ENCODE results near the gene ROBO2.

The ROBO2 gene

DNA sequence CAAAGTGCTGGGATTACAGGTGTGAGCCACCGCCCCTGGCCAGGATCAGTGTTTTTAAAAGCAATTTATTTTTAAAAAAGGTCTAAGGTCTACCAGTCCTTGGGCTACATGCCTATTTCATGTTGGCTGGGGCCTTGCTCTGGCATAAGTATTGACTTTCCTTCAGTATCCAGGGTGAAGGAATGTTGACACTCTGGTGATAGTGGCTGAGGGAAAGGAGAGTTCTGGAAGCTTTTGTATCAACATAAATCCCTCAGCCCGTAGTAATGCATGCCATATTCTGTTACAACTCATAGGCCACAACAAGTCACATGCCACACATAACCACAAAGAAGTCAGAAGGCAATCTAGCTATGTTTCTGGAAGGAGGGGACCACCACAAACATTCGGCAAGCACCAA, 273.9 kb downstream of the ROBO2 start:
- DNase-seq (ENCODE audit: low spot score) = no peak

DNA sequence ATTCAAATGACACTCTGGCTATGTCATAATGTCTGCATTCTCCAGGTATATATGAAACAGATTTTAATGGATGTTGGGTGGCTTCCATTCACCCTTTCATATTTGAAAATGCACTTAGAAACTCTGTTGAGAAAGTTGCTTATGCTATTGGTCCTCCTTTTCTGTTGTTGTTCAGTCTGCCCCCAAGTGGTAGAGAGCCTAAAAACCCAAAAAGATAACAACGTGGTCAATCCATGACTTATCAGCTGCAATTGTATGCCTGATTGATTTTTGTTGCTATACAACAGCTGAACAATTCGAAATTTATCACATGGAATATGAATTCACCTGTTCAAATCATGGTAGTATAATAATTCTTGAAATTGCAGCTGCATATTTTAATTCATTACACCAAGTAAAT, 279.8 kb downstream of the ROBO2 start:
- in situ Hi-C loops (cut with MboI; ENCODE audit: low sequenced_read_pairs, unreplicated experiment) = no loop called here
- TF ChIP-seq, protein P1, sequence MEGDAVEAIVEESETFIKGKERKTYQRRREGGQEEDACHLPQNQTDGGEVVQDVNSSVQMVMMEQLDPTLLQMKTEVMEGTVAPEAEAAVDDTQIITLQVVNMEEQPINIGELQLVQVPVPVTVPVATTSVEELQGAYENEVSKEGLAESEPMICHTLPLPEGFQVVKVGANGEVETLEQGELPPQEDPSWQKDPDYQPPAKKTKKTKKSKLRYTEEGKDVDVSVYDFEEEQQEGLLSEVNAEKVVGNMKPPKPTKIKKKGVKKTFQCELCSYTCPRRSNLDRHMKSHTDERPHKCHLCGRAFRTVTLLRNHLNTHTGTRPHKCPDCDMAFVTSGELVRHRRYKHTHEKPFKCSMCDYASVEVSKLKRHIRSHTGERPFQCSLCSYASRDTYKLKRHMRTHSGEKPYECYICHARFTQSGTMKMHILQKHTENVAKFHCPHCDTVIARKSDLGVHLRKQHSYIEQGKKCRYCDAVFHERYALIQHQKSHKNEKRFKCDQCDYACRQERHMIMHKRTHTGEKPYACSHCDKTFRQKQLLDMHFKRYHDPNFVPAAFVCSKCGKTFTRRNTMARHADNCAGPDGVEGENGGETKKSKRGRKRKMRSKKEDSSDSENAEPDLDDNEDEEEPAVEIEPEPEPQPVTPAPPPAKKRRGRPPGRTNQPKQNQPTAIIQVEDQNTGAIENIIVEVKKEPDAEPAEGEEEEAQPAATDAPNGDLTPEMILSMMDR (IDR thresholded peaks at IDR 0.05; ENCODE audit: borderline replicate concordance, control extremely low read depth, extremely low read depth, insufficient read depth, missing control alignments) = no peak
- no peak for DNase-seq (ENCODE audit: low spot score)

More for the DNA sequence above, 273.9 kb downstream of the ROBO2 start:
- in situ Hi-C loops (cut with MboI; ENCODE audit: low sequenced_read_pairs, unreplicated experiment) = no loop called here
- TF ChIP-seq, protein P1 (IDR thresholded peaks at IDR 0.05; ENCODE audit: borderline replicate concordance, control extremely low read depth, extremely low read depth, insufficient read depth, missing control alignments) = no peak

DNA sequence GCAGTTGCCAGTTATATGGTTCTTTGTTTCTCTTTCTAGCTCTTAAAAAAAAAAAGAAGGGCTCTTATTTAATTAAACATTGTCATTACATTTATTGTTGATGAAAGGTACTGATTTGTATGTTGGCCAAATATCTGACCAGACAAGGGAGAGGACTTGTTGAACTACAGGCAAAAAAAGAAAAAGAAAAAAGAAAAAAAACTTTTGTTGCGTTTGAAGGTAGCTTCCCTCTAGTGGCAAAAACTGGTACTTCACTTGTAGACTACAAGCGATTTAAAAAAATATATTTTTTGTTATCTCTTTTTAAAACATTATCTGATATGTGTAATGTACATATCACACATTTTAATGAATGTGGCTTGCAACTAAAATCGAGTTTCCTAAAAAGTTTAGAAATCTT, 280.6 kb downstream of the ROBO2 start:
- no peak for DNase-seq (ENCODE audit: low spot score)
- TF ChIP-seq, protein P1 (IDR thresholded peaks at IDR 0.05; ENCODE audit: borderline replicate concordance, control extremely low read depth, extremely low read depth, insufficient read depth, missing control alignments) = peak; percentile 16
- in situ Hi-C loops (cut with MboI; ENCODE audit: low sequenced_read_pairs, unreplicated experiment) = no loop called here

DNA sequence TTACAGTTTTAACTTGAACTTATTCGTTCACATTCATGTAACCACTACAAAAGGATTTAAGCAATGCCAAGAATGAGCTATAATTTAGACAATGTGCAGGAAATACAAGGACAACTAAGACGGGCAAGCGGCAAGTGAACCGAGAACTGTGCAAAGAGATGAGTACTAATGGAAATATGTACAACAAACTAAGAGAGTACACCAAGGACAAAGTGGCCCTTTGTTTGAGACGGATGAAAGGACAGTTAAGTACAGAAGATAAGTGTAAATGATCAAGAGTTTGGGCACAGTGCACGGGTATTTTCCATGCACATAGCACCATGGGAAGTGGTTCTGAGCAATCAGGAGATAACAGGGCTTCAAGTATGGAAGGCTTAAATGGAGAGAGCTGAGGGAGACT, 281.7 kb downstream of the ROBO2 start:
- no peak for DNase-seq (ENCODE audit: low spot score)
- in situ Hi-C loops (cut with MboI; ENCODE audit: low sequenced_read_pairs, unreplicated experiment) = no loop called here
- TF ChIP-seq, protein P1 (IDR thresholded peaks at IDR 0.05; ENCODE audit: borderline replicate concordance, control extremely low read depth, extremely low read depth, insufficient read depth, missing control alignments) = no peak

DNA sequence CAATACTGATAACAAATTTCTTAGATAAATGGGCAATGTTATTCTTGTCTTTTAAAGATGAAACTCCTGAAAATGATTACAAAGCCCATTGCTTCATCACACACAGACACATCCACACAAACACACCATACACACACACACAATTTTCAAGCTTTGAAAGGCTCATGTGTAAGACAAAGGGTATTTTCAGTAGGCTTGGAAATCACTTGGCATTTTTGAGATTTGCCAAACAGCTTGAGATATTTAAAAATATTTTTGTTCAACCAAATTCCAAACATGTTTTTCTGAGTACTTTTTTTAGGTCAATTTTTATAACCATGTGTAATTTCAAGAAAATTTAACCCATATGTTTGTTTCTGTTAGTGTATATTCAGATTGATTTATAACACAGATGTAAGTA, 283.7 kb downstream of the ROBO2 start:
- in situ Hi-C loops (cut with MboI; ENCODE audit: low sequenced_read_pairs, unreplicated experiment) = no loop called here
- DNase-seq (ENCODE audit: low spot score) = no peak
- TF ChIP-seq, protein P1 (IDR thresholded peaks at IDR 0.05; ENCODE audit: borderline replicate concordance, control extremely low read depth, extremely low read depth, insufficient read depth, missing control alignments) = no peak

DNA sequence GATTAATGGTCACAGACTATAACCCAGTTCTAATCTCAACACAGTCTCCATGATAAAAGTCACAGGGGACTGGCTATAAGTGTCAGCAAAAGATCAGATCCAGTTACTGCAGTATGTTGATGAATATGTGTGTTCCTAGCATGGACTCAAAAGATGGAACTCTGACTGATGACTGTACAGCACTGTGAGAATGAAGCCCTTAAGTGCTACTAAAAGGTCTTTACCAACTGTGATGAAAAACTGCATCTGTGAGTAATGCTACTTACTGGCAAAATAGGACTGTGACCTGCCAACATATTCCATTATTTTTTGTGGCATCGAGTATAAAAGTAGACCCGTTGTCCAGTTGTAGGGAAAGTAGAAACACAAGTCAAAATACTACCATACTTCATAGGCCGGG, 284.2 kb downstream of the ROBO2 start:
- no peak for DNase-seq (ENCODE audit: low spot score)
- in situ Hi-C loops (cut with MboI; ENCODE audit: low sequenced_read_pairs, unreplicated experiment) = no loop called here
- TF ChIP-seq, protein P1 (IDR thresholded peaks at IDR 0.05; ENCODE audit: borderline replicate concordance, control extremely low read depth, extremely low read depth, insufficient read depth, missing control alignments) = no peak

DNA sequence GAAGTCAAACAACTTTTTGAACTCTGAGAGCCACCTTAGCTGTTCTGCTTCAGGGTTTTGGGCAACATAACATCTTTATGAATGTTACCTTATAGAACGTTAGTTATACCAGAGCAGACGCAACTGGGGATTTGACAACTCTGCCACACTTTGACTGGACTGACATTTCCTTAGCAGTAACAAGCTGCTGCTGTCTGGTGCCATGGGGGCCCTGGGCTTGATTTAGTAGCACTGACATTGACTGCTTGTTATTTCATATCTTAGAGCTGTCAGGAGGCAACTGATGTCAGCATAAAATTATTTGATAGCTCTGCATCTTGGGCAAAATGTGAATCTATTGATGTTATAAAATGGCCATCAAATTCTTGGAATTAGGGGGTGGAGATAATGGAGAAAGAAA, 285.4 kb downstream of the ROBO2 start:
- no peak for DNase-seq (ENCODE audit: low spot score)
- in situ Hi-C loops (cut with MboI; ENCODE audit: low sequenced_read_pairs, unreplicated experiment) = no loop called here
- TF ChIP-seq, protein P1 (IDR thresholded peaks at IDR 0.05; ENCODE audit: borderline replicate concordance, control extremely low read depth, extremely low read depth, insufficient read depth, missing control alignments) = no peak
